ACHN (cell line): ENCODE measurements around the gene IGLL5.

ENCODE experiments used
- DNase-seq: peaks from one replicate; pipeline ENCODE4 v3.0.0-alpha.2; 2015
- in situ Hi-C: cut with HindIII; loops from 2 replicates; pipeline ENCODE4 v1.10.0; 2017; ENCODE audit warnings: low sequenced_read_pairs, low pct_ligation_motif_present, low pct_unique_long_range_greater_than_20kb

The IGLL5 gene

GRCh38 chr22:22857607-22858558 is 29.7 kb upstream of the IGLL5 start:
- in situ Hi-C loops = no loop called here
- no peak for DNase-seq

GRCh38 chr22:22858559-22858937 is 29.1 kb upstream of the IGLL5 start:
- in situ Hi-C loops = no loop called here
- no peak for DNase-seq

GRCh38 chr22:22863001-22863400 is 24.6 kb upstream of the IGLL5 start:
- in situ Hi-C loops = no loop called here
- DNase-seq = no peak

- DNase-seq = no peak
- in situ Hi-C loops = no loop called here
Observed at GRCh38 chr22:22865311-22866072, 22.1 kb upstream of the IGLL5 start.

- in situ Hi-C loops = no loop called here
Observed at GRCh38 chr22:22866381-22867111, 21.1 kb upstream of the IGLL5 start.

GRCh38 chr22:22867996-22868715 is 19.5 kb upstream of the IGLL5 start:
- in situ Hi-C loops = no loop called here

More at GRCh38 chr22:22866381-22867111, 21.1 kb upstream of the IGLL5 start:
- DNase-seq = no peak

GRCh38 chr22:22870577-22871404 is 16.8 kb upstream of the IGLL5 start:
- in situ Hi-C loops = no loop called here
- DNase-seq = no peak

More at GRCh38 chr22:22867996-22868715, 19.5 kb upstream of the IGLL5 start:
- DNase-seq = no peak

- DNase-seq = no peak
Observed at GRCh38 chr22:22871536-22872278, 15.9 kb upstream of the IGLL5 start.

GRCh38 chr22:22872722-22873708 is 14.6 kb upstream of the IGLL5 start:
- in situ Hi-C loops = no loop called here

More at GRCh38 chr22:22871536-22872278, 15.9 kb upstream of the IGLL5 start:
- in situ Hi-C loops = no loop called here

GRCh38 chr22:22877523-22878210 is 9.9 kb upstream of the IGLL5 start:
- in situ Hi-C loops = no loop called here
- peak; percentile 59 for DNase-seq

More at GRCh38 chr22:22872722-22873708, 14.6 kb upstream of the IGLL5 start:
- DNase-seq = no peak

- in situ Hi-C loops = no loop called here
- no peak for DNase-seq
Observed at GRCh38 chr22:22878211-22878570, 9.4 kb upstream of the IGLL5 start.

GRCh38 chr22:22878801-22879674 is 8.6 kb upstream of the IGLL5 start:
- DNase-seq = no peak
- in situ Hi-C loops = no loop called here

- no peak for DNase-seq
- in situ Hi-C loops = no loop called here
Observed at GRCh38 chr22:22879675-22880155, 7.9 kb upstream of the IGLL5 start.

- no peak for DNase-seq
- in situ Hi-C loops = no loop called here
Observed at GRCh38 chr22:22880645-22881044, 7.0 kb upstream of the IGLL5 start.
